Mesenchymal stem cell (in vitro differentiated cells and primary cell): ENCODE data around the gene CRB1.

Experiments
- DNase-seq: peaks from one replicate; pipeline ENCODE4 v3.0.0-alpha.2; 2013
- H2AFZ ChIP-seq: one replicate; pipeline ENCODE4 v1.6.1; 2013; ENCODE audit warnings: low read depth, mild to moderate bottlenecking, control low read depth, inconsistent platforms, low read length, moderate library complexity
- H2AK5ac ChIP-seq: 2 replicates; pipeline ENCODE4 v1.6.1; 2013; ENCODE audit warnings: low read length, moderate library complexity, mild to moderate bottlenecking, inconsistent platforms; ENCODE audit not compliant: severe bottlenecking
- H2BK120ac ChIP-seq: one replicate; pipeline ENCODE4 v1.6.1; 2013; ENCODE audit warnings: low read depth, mild to moderate bottlenecking, inconsistent platforms, low read length, moderate library complexity
- H2BK12ac ChIP-seq, 2 experiments: one replicate each; pipeline ENCODE4 v1.6.1; 2013; ENCODE audit warnings: inconsistent platforms in 2 of 2, low read length in 2 of 2, mild to moderate bottlenecking in 2 of 2, moderate library complexity in 2 of 2, control low read depth in 1 of 2
- H2BK15ac ChIP-seq: one replicate; pipeline ENCODE4 v1.6.1; 2013; ENCODE audit warnings: mild to moderate bottlenecking, low read depth, inconsistent platforms; ENCODE audit not compliant: poor library complexity, severe bottlenecking
- H2BK5ac ChIP-seq: 2 replicates; pipeline ENCODE4 v1.6.1; 2013; ENCODE audit warnings: low read depth, mild to moderate bottlenecking, low read length, control low read depth, inconsistent platforms; ENCODE audit not compliant: poor library complexity, severe bottlenecking
- H3K14ac ChIP-seq, 2 experiments: one replicate each; pipeline ENCODE4 v1.6.1; 2013; ENCODE audit warnings: inconsistent platforms in 2 of 2, low read length in 2 of 2, control low read depth in 1 of 2, mild to moderate bottlenecking in 1 of 2, moderate library complexity in 1 of 2
- H3K18ac ChIP-seq, 2 experiments: one replicate each; pipeline ENCODE4 v1.6.1; 2013; ENCODE audit warnings: inconsistent platforms in 2 of 2, low read length in 2 of 2, control low read depth in 1 of 2, low read depth in 1 of 2, mild to moderate bottlenecking in 1 of 2
- H3K23ac ChIP-seq, 2 experiments: one replicate each; pipeline ENCODE4 v1.6.1; 2013; ENCODE audit warnings: inconsistent platforms in 2 of 2, low read length in 2 of 2, mild to moderate bottlenecking in 2 of 2, moderate library complexity in 2 of 2, control low read depth in 1 of 2
- H3K27ac ChIP-seq: 2 replicates; pipeline ENCODE4 v1.5.1; 2013; ENCODE audit warnings: mild to moderate bottlenecking, moderate library complexity, low read length, control low read depth, inconsistent platforms; ENCODE audit not compliant: poor library complexity, severe bottlenecking
- H3K27me3 ChIP-seq, 2 experiments: 2 replicates each; pipeline versions ENCODE4 v1.6.1 to v1.7.0; 2013; ENCODE audit warnings: low read length in 2 of 2, mild to moderate bottlenecking in 2 of 2, moderate library complexity in 2 of 2, control low read depth in 1 of 2, inconsistent platforms in 1 of 2; ENCODE audit not compliant: control insufficient read depth in 1 of 2, insufficient read depth in 1 of 2
- H3K36me3 ChIP-seq, 2 experiments: 2 replicates each; pipeline versions ENCODE4 v1.6.1 to v1.7.0; 2013; ENCODE audit warnings: low read length in 2 of 2, control low read depth in 1 of 2, inconsistent platforms in 1 of 2, low read depth in 1 of 2, mild to moderate bottlenecking in 1 of 2; ENCODE audit not compliant: insufficient read depth in 2 of 2, control insufficient read depth in 1 of 2
- H3K4ac ChIP-seq, 2 experiments: one replicate each; pipeline ENCODE4 v1.6.1; 2013; ENCODE audit warnings: inconsistent platforms in 2 of 2, low read length in 2 of 2, mild to moderate bottlenecking in 2 of 2, moderate library complexity in 2 of 2, control low read depth in 1 of 2, low read depth in 1 of 2
- H3K4me1 ChIP-seq: 2 replicates; pipeline ENCODE4 v1.6.1; 2013; ENCODE audit warnings: low read depth, low read length, control low read depth; ENCODE audit not compliant: control insufficient read depth, insufficient read depth
- H3K4me2 ChIP-seq: 2 replicates; pipeline ENCODE4 v1.6.1; 2013; ENCODE audit warnings: low read length, mild to moderate bottlenecking, inconsistent platforms; ENCODE audit not compliant: poor library complexity, severe bottlenecking
- H3K4me3 ChIP-seq, 2 experiments: 2 replicates each; pipeline versions ENCODE4 v1.5.1 to v1.7.0; 2013; ENCODE audit warnings: low read length in 2 of 2, mild to moderate bottlenecking in 2 of 2, control low read depth in 1 of 2, low read depth in 1 of 2; ENCODE audit not compliant: insufficient read depth in 1 of 2
- H3K79me1 ChIP-seq: replicated peaks from 2 replicates; pipeline ENCODE4 v1.6.1; 2013; ENCODE audit warnings: mild to moderate bottlenecking, control low read depth, low read length, inconsistent platforms; ENCODE audit not compliant: poor library complexity, severe bottlenecking
- H3K9ac ChIP-seq: 2 replicates; pipeline ENCODE4 v1.7.0; 2013; ENCODE audit warnings: mild to moderate bottlenecking, low read length, moderate library complexity
- H3K9me3 ChIP-seq: 2 replicates; pipeline ENCODE4 v1.7.0; 2013; ENCODE audit warnings: mild to moderate bottlenecking, low read length; ENCODE audit not compliant: control insufficient read depth
- H4K8ac ChIP-seq: one replicate; pipeline ENCODE4 v1.6.1; 2013; ENCODE audit warnings: inconsistent platforms, mild to moderate bottlenecking, low read length, moderate library complexity
- H4K91ac ChIP-seq: one replicate; pipeline ENCODE4 v1.6.1; 2013; ENCODE audit warnings: mild to moderate bottlenecking, low read length, inconsistent platforms
- WGBS: methylation state at CpG from one replicate; pipeline ENCODE4 v1.1.7; 2013; ENCODE audit warnings: mixed read lengths; 5-methylcytosine and 5-hydroxymethylcytosine counted together

Gene CRB1

DNA sequence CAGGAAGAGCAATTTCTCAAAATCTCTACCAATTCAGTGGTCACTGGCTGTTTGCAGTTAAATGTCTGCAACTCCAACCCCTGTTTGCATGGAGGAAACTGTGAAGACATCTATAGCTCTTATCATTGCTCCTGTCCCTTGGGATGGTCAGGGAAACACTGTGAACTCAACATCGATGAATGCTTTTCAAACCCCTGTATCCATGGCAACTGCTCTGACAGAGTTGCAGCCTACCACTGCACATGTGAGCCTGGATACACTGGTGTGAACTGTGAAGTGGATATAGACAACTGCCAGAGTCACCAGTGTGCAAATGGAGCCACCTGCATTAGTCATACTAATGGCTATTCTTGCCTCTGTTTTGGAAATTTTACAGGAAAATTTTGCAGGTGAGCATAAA is 167.2 kb downstream of the CRB1 start:
- WGBS, result 54% methylated on average over 1 of the region's 1 CpG
- Histone ChIP-seq H2BK15ac (no peak overlapping the region), H3K79me1 (no peaks in the 10 kb centered on the region), H3K23ac (no peak overlapping the region), H3K27ac (no peak overlapping the region), H3K27me3 (no peaks in the 10 kb centered on the region), H3K36me3 (no peaks in the 10 kb centered on the region), H3K4me3 (no peak overlapping the region), H2AFZ (no peak overlapping the region), H2BK120ac (no peak overlapping the region), H4K91ac (no peak overlapping the region), H3K18ac (no peak overlapping the region), H2BK12ac (no peak overlapping the region), H3K4me1 (peaks cover 1% of the 10 kb centered on the region), H4K8ac (no peak overlapping the region), H2AK5ac (no peak overlapping the region), H3K4ac (no peak overlapping the region), H2BK5ac (no peak overlapping the region), H3K9me3 (no peaks in the 10 kb centered on the region), H3K14ac (no peak overlapping the region), H3K4me2 (no peak overlapping the region), H3K9ac (no peak overlapping the region)
- no peak for DNase-seq

DNA sequence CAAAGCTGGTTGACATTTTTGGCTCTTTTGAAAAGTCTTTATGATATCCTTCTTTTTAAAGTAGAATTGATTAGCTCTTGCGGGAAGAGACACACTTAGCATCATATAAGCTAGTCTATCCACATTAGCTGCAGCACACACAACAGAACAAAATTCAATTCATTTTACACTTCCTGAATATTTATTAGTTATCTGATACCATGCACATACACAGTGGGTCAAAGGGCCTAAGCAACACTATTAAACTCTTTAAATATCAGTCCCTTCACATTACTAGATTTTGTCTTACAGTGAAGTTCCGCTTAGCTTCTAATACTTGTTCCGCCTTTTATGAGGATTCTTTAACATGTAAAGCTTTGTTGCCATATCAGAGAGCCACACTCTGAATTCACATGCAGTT is 169.5 kb downstream of the CRB1 start:
- Histone ChIP-seq H2BK12ac (no peak overlapping the region), H3K23ac (no peak overlapping the region), H2BK120ac (no peak overlapping the region), H3K36me3 (no peaks in the 10 kb centered on the region), H4K8ac (no peak overlapping the region), H3K79me1 (no peaks in the 10 kb centered on the region), H2BK5ac (no peak overlapping the region), H2BK15ac (no peak overlapping the region), H2AFZ (no peak overlapping the region), H3K4me2 (no peak overlapping the region), H3K27me3 (no peaks in the 10 kb centered on the region), H3K9ac (no peak overlapping the region), H3K9me3 (no peaks in the 10 kb centered on the region), H3K14ac (no peak overlapping the region), H3K4me1 (peaks cover 1% of the 10 kb centered on the region), H2AK5ac (no peak overlapping the region), H3K4me3 (no peak overlapping the region), H3K27ac (no peak overlapping the region), H4K91ac (no peak overlapping the region), H3K4ac (no peak overlapping the region), H3K18ac (no peak overlapping the region)
- DNase-seq, result no peak
- WGBS, result 95% methylated on average over 3 of the region's 3 CpGs

DNA sequence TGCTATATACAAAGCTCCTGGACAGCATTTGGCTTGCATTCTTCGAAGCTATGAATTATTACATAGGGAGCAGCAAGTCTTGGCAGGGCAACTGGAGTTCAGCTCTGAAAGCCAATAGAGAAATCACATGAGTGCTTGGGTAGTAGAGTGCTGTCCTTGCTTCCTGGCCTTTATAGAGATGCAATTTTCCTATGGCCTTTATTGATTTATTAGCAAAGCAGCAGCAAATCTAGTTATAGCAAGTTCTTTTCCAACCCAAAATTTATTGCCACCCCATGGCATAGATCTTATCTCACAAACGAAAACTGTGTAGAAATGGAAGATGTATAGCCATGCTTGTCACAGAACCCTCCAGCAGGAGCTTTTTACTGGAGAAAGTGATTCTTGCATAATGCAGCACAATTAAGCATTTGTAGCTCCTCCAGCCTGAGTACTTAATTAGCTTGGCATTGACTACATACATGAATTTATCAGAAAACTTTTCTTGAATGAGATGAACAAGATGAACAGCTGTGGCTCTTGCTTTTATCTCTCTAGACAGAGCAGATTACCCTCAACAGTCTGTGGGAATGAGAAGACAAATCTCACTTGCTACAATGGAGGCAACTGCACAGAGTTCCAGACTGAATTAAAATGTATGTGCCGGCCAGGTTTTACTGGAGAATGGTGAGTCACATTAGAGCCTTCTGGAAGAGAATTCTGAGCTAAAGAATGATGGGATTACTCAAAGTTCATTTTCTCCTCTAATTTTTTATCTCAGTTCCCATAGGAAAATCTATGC is 170.1 kb downstream of the CRB1 start:
- Histone ChIP-seq H3K4me2 (no peak overlapping the region), H3K9ac (no peak overlapping the region), H4K91ac (no peak overlapping the region), H2AFZ (no peak overlapping the region), H4K8ac (no peak overlapping the region), H2BK120ac (no peak overlapping the region), H3K4me3 (no peak overlapping the region), H2BK15ac (no peak overlapping the region), H2AK5ac (no peak overlapping the region), H3K4ac (no peak overlapping the region), H3K9me3 (no peaks in the 10 kb centered on the region), H3K4me1 (peaks cover 1% of the 10 kb centered on the region), H3K18ac (no peak overlapping the region), H3K27me3 (no peaks in the 10 kb centered on the region), H3K27ac (no peak overlapping the region), H3K79me1 (no peaks in the 10 kb centered on the region), H3K23ac (no peak overlapping the region), H3K36me3 (no peaks in the 10 kb centered on the region), H2BK12ac (no peak overlapping the region), H3K14ac (no peak overlapping the region), H2BK5ac (no peak overlapping the region)
- peak; percentile 13 for DNase-seq
- WGBS, result 74% methylated on average over 1 of the region's 3 CpGs

DNA sequence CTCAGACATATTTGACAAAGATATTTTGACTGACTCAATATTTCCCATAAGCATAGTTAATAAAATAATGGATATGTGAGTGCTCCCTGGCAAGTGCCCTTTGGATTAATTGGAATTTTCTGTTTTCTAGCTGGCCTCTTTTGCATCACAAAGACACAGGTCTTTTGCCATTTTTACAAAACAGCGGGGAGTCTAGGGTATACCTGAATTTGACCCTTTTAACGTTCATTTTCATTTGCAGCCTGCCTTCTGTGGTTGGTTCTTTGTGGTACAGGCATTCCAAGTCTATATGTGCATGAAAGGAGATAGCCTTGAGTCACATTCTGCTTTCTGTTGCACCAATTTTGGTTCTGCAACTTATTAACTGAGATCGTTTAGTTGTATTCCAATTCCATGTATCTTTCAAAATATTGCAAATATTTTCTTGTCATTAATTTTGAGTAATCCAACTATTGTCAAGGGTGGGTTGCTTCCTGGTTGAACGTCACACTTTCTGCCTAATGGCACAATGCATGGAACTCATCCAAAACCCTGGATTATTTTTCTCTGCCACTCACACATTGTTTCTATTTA is 171.7 kb downstream of the CRB1 start:
- no peak for DNase-seq
- no peak overlapping the region for H3K9ac ChIP-seq
- H4K8ac ChIP-seq, result no peak overlapping the region
- H3K23ac ChIP-seq, result no peak overlapping the region
- H2BK5ac ChIP-seq, result no peak overlapping the region
- no peak overlapping the region for H2BK15ac ChIP-seq
- H3K9me3 ChIP-seq, result no peaks in the 10 kb centered on the region
- H4K91ac ChIP-seq, result no peak overlapping the region
- no peak overlapping the region for H3K4me2 ChIP-seq
- no peak overlapping the region for H2BK120ac ChIP-seq
- H3K27me3 ChIP-seq, result no peaks in the 10 kb centered on the region
- no peak overlapping the region for H2BK12ac ChIP-seq
- no peak overlapping the region for H3K14ac ChIP-seq
- H3K4me1 ChIP-seq, result peaks cover under 1% of the 10 kb centered on the region
- H3K18ac ChIP-seq, result no peak overlapping the region
- H2AFZ ChIP-seq, result no peak overlapping the region
- H3K27ac ChIP-seq, result no peak overlapping the region
- no peaks in the 10 kb centered on the region for H3K79me1 ChIP-seq
- H3K4me3 ChIP-seq, result no peak overlapping the region
- 55% methylated on average over 2 of the region's 4 CpGs for WGBS
- H2AK5ac ChIP-seq, result no peak overlapping the region
- no peaks in the 10 kb centered on the region for H3K36me3 ChIP-seq
- H3K4ac ChIP-seq, result no peak overlapping the region
